Activated naive CD8-positive, alpha-beta T cell treated with anti-CD3 and anti-CD28 coated beads for 36 hours (primary cell): Measurements from ENCODE around the gene ACP5. TPM values are rescaled to one million over a fixed set of nuclear protein-coding genes. Genes with fewer than 3 reads are reported as not detected.
A peak's percentile ranks its signal among the peaks of the same experiment; 100 is the strongest.

ENCODE experiments used
- DNase-seq: peaks from one replicate; pipeline ENCODE4 v3.0.0; 2021
- H3K27ac Mint-ChIP-seq: one replicate; pipeline ENCODE4 v1.8.0; 2022; ENCODE audit warnings: mild to moderate bottlenecking, moderate library complexity, mixed read lengths
- H3K27me3 Mint-ChIP-seq: one replicate; pipeline ENCODE4 v1.8.0; 2022; ENCODE audit warnings: mild to moderate bottlenecking, mixed read lengths
- H3K36me3 Mint-ChIP-seq: one replicate; pipeline ENCODE4 v1.8.0; 2021; ENCODE audit warnings: mild to moderate bottlenecking, mixed read lengths
- H3K4me1 Mint-ChIP-seq: one replicate; pipeline ENCODE4 v1.8.0; 2021; ENCODE audit warnings: mixed read lengths
- H3K4me3 Mint-ChIP-seq: one replicate; pipeline ENCODE4 v1.8.0; 2022; ENCODE audit warnings: mild to moderate bottlenecking, moderate library complexity, mixed read lengths
- H3K9me3 Mint-ChIP-seq: one replicate; pipeline ENCODE4 v1.8.0; 2022; ENCODE audit warnings: mixed read lengths
- total RNA-seq, 2 experiments: library from RNA; stranded (reverse); gene quantifications; one replicate each; pipeline ENCODE4 v1.2.3, GENCODE V29; 2021

Gene ACP5
- total RNA-seq, 2 experiments from 2014 or later = 3.4 to 4.3 TPM

DNA sequence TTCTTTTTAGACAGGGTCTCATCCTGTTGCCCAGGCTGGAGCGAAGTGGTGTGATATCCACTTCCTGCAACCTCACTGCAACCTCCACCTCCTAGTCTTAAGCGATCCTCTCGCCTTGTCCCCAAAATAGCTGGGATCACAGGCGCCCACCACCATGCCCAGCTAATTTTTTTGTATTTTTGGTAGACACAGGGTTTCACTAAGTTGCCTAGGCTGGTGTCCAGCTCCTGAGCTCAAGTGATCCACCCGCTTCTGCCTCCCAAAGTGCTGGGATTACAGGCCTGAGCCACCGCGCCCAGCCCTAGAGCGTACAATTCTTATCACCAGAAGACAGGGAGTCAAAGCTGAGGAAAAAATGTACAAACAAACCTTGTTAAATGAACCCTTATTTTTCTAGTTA, 13.9 kb downstream of the ACP5 start:
- no peak for DNase-seq
- Mint-ChIP-seq H3K9me3 (no peaks in the 10 kb centered on the region), H3K4me1 (peaks cover 16% of the 10 kb centered on the region), H3K36me3 (peaks cover 5% of the 10 kb centered on the region), H3K27me3 (no peaks in the 10 kb centered on the region), H3K27ac (no peak overlapping the region), H3K4me3 (no peak overlapping the region)

DNA sequence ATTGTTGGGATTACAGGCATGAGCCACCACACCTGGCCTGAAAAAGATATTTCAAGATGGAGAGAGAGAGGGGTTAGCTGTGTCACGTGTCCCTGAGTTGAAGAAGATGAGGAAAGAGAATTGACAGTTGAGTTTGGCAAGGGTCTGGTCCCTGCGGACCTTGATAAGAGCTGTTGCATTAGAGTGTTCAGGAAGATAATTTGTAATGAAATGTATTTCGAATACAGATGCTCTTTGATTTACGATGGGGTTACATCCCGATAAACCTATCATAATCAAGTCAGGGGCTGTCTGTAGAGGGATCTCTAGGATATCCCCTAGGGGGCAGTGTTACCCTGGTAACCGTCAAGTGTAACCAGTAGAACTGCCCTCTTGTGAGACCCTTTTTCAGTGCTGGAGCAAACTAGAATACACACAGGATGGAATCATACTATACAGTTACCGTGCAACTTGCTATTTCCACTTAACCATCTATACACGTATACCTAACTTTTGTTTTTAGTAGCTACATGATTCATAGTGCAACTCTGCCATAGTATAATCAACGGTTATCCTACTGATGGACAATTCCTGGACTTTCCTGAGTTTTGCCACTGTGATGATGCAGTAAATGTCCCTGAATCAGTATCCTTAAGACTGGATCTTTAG, 16.9 kb downstream of the ACP5 start:
- H3K27ac Mint-ChIP-seq = peak overlapping the region; percentile 55
- H3K4me1 Mint-ChIP-seq = peaks cover 30% of the 10 kb centered on the region
- H3K36me3 Mint-ChIP-seq = peaks cover 11% of the 10 kb centered on the region
- H3K9me3 Mint-ChIP-seq = no peaks in the 10 kb centered on the region
- H3K27me3 Mint-ChIP-seq = no peaks in the 10 kb centered on the region
- DNase-seq = peak; percentile 70
- H3K4me3 Mint-ChIP-seq = peak overlapping the region; percentile 98

DNA sequence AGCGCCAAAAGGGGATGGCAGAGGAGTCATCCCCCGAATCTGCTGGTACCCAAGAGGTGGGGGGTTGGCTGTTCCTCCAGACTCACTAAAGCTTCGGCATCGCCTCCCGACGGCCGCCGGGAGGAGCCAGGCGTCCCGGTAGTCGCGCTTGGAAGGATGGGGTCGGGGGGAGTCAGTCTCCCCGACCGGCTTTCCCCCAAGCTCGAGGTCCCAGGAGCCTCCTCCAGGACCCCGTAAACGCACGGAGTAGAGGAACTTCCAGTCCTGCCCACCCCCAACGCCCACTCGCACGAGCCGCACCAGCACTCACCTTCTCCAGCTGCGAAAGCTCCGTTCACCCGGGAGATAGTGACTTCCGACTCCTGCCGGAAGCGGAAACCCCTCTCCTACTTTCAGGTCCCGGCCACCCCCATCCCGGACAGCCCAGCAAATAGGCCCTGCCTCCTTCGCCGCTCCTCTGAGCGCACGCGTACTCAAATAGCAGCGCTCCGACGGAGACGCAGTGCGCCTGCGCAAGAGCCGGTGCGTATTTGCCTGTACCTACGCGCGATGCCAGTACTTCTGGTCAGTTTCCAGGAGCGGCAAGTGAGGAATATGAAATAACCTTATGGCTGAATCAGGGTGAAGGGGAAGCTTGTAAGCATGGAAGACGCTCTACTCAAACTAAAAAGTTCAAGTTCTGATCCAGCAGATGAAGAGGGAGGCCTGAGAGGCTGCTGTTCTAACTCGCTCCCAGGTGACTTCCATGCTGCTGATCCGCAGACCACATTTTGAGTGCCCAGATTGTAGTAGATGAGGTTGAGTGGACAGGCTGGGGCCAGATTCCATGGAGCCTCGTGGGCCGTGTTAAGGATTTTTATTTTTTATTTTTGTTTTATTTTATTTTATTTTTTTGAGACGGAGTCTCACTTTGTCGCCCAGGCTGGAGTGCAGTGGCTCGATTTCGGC, 18.3 kb downstream of the ACP5 start, which contains the start of gene ELOF1:
TSS of gene ELOF1 (minus strand) at position 350 of the 948 bp plus-strand sequence. CDS start 4,883 bp downstream, outside the sequence.
- Mint-ChIP-seq H3K4me1 (peaks cover 36% of the 10 kb centered on the region), H3K36me3 (peaks cover 15% of the 10 kb centered on the region), H3K4me3 (peak within 1 kb of the TSS; percentile 98)

DNA sequence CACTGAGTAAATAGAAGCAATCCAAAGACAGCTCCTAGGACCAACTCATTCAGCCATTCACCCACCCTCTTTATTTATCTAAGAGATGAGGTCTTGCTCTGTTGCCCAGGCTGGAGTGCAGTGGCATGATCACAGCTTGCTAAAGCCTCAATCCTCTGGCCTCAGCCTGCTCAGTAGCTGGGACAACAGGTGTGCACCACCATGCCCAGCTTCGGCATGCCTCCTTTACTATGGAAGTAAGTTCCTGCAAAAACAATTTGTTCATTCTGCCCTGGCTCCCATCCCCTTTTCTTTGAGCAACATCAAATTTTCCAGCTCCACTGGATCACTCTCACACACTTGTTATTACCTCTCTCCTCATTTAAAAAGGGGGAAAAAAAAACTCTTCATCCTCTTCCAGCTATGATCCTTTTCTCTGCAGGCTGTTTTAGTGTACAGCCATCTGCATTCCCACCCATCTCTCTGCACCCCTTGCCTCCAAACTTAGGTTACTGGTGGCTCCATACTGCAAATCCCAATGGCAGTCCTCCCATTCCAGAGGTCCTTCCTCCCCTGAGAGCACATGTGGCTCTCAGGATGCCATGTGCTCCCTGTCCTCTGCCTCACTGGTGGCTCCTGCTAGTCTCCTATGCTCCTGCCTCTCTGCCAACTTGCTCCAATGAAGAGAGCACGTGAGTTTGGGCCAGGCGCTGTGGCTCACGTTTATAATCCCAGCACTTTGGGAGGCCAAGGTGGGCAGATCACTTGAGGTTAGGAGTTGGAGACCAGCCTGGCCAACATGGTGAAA, 20.6 kb downstream of the ACP5 start:
- Mint-ChIP-seq H3K27me3 (no peaks in the 10 kb centered on the region), H3K27ac (peak overlapping the region; percentile 68), H3K36me3 (peaks cover 17% of the 10 kb centered on the region), H3K4me3 (peak overlapping the region; percentile 98), H3K4me1 (peaks cover 38% of the 10 kb centered on the region), H3K9me3 (no peaks in the 10 kb centered on the region)
- no peak for DNase-seq

More for the DNA sequence above, 18.3 kb downstream of the ACP5 start, which contains the start of gene ELOF1:
- Mint-ChIP-seq H3K27ac (peak within 1 kb of the TSS; percentile 96), H3K9me3 (no peaks in the 10 kb centered on the region), H3K27me3 (no peaks in the 10 kb centered on the region)
- DNase-seq = peak; percentile 98

DNA sequence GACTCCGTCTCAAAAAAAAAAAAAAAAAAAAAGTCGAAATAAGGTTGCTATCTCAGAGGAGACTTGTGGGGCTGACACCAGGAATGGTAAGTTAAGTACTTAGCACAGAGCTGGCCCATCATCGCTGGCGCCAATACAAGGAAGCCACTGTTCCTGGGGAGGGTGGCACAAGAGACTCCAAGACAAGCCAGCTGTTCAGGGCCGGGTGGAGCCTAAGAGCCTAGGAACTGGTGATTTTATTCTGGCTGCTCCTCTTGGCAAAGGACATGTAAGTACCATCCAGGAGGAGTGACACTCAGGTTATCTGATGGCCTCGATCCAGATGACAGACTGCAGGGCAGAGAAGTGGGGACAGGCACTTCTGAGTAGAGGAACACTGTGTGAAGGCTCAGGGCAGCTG, 22.2 kb downstream of the ACP5 start:
- DNase-seq = no peak
- peaks cover 17% of the 10 kb centered on the region for H3K36me3 Mint-ChIP-seq
- H3K27me3 Mint-ChIP-seq = no peaks in the 10 kb centered on the region
- H3K27ac Mint-ChIP-seq = peak overlapping the region; percentile 27
- no peaks in the 10 kb centered on the region for H3K9me3 Mint-ChIP-seq
- peaks cover 31% of the 10 kb centered on the region for H3K4me1 Mint-ChIP-seq
- H3K4me3 Mint-ChIP-seq = no peak overlapping the region

DNA sequence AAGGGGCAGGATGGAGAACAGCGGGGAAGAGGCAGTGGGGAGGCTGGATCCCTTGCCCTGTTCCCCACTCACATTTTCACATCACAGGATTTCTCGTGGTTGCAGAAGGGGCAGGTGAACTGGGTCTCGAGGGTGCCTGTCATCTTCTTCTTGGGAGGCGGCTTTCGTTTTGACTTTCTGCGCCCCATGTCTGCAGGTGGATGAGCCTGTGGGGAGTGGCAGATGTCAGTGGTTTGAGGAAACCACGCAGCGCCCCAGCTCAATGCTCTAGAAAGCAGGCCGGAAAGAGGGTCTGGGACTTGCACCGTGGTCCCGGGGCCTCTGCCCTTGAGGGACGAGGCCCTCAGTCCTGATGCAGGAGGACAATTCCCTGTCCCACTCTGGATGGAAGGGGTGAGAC, 23.3 kb downstream of the ACP5 start:
- Mint-ChIP-seq H3K36me3 (peaks cover 17% of the 10 kb centered on the region), H3K9me3 (no peaks in the 10 kb centered on the region), H3K27ac (peak overlapping the region; percentile 6), H3K4me1 (peaks cover 26% of the 10 kb centered on the region), H3K27me3 (no peaks in the 10 kb centered on the region), H3K4me3 (no peak overlapping the region)
- DNase-seq = no peak

DNA sequence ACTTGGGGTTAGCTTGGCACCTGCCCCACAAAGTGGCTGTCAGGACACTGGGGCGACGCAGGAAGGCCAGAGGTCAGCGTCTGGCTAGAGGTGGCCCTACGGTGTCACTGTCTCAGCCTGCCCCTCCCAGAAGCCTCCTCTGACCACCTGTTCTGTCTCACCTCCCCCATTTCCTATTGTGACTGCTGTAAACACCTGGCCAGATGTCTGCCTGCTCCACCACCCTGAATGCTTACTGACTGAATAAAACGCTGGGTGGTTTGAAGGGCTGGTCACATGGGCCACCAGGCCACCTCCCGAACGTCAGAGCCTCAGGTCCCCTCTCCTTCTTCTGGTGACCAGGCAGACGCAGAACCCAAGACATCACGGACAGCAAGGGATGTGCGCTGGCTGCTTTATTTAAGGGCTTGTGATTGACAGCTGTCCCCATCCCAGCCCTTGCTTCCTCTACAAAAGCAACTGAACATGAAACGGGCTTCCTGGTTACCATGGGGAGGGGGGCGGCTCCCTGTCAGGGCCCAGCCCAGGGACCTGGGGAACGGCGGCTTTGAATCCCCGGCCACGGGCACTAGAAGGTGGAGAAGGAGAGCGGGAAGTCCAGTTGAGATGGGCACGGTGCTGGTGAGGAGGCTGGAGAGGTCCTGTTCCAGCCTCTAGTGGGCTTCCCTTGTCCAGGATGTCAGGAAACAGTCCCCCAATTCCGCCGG, 24.6 kb downstream of the ACP5 start:
- Mint-ChIP-seq H3K4me3 (no peak overlapping the region), H3K9me3 (no peaks in the 10 kb centered on the region), H3K36me3 (peaks cover 15% of the 10 kb centered on the region), H3K4me1 (peaks cover 22% of the 10 kb centered on the region), H3K27me3 (no peaks in the 10 kb centered on the region), H3K27ac (no peak overlapping the region)
- DNase-seq = no peak

DNA sequence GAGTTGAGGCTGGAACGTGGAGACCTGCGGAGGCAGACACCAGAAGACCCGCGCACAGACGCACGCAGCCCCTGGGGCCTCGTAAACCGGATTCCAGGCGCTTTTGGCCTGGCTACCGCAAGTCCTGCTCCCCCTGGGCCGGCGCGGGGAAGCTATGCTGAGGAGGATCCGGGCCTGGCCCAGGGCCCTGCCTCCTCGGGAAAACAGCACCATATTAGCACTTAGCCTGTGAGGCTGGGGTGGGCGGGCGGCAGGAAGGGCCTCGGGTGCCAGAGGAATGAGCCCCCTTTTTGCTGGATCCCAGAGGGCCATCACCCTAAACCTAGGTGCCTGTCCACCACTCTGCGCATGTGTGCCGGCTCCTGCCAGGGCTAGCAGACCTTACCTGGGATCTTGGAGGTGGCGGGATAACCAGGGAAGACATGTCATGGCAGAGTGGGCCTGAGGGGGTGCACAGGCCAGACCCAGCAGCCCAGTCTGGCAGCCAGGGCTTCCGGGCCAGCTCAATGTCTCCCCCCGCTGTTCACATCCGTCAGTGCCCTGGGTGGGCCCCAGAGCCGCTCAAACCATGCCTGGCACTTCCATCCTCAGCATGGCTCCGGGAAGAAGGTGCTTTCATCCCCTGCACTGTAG, 25.7 kb downstream of the ACP5 start:
- no peak for DNase-seq
- peaks cover 10% of the 10 kb centered on the region for H3K36me3 Mint-ChIP-seq
- H3K27me3 Mint-ChIP-seq = no peaks in the 10 kb centered on the region
- no peak overlapping the region for H3K4me3 Mint-ChIP-seq
- no peak overlapping the region for H3K27ac Mint-ChIP-seq
- no peaks in the 10 kb centered on the region for H3K9me3 Mint-ChIP-seq
- peaks cover 16% of the 10 kb centered on the region for H3K4me1 Mint-ChIP-seq

DNA sequence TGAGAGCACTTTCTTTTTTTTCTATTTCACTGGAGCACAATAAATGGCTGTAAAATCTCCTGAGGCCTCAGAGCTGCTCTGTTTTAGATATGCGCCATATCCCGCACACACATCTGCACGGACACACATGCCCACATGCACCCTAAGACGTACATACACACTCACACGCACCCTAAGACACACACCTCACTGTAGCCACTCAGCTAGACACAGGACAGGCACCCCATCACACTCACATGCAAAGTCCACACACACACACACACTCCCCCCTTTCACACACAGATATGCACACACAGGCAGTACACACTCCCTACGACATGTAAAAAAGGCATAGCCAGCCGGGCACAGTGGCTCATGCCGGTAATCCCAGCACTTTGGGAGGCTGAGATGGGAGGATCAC, 27.2 kb downstream of the ACP5 start:
- Mint-ChIP-seq H3K27ac (no peak overlapping the region), H3K4me1 (peaks cover 6% of the 10 kb centered on the region), H3K36me3 (peaks cover 4% of the 10 kb centered on the region), H3K4me3 (no peak overlapping the region), H3K9me3 (no peaks in the 10 kb centered on the region), H3K27me3 (no peaks in the 10 kb centered on the region)
- DNase-seq = no peak

DNA sequence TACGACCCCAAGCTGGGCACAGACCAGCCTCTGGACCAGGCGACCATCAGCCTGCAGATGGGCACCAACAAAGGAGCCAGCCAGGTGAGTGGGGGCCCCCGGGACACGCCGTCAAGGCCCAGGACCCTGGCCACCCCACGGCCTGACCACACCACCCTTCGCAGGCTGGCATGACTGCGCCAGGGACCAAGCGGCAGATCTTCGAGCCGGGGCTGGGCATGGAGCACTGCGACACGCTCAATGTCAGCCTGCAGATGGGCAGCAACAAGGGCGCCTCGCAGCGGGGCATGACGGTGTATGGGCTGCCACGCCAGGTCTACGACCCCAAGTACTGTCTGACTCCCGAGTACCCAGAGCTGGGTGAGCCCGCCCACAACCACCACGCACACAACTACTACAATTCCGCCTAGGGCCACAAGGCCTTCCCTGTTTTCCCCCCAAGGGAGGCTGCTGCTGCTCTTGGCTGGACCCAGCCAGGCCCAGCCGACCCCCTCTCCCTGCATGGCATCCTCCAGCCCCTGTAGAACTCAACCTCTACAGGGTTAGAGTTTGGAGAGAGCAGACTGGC, 28.0 kb downstream of the ACP5 start:
- no peaks in the 10 kb centered on the region for H3K27me3 Mint-ChIP-seq
- no peak for DNase-seq

DNA sequence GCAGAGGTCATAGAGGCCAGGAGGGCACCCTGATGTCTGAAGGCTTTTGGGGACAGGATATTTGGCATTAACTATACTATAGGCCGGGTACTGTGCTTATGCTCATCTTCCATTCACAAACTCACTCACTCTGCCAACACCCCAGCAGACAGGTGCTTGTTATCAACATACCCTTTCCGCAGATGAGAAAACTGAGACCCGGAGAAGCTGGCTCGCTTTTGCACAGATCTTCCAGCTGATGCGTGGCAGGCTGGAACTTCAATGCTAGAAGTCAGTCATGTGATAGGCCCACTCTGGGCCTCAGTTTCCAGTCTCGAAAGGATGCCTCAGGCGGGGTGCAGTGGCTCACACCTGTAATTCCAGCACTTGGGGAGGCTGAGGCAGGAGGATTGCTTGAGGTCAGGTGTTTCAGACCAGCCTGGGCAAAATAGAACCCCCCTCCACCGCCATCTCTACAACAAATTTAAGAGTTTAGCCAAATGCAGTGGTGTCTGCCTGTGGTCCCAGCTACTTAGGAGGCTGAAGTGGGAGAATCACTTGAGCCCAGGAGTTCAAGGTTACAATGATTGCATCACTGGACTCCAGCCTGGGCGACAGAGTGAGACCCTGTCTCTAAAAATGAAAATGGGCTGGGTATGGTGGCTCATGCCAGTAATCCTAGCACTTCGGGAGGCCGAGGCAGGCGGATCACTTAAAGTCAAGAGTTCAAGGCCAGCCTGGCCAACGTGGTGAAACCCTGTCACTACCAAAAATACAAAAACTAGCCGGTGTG, 29.3 kb downstream of the ACP5 start:
- Mint-ChIP-seq H3K27me3 (peaks cover 6% of the 10 kb centered on the region), H3K27ac (no peak overlapping the region), H3K36me3 (no peaks in the 10 kb centered on the region), H3K4me1 (no peaks in the 10 kb centered on the region), H3K4me3 (no peak overlapping the region), H3K9me3 (no peaks in the 10 kb centered on the region)
- DNase-seq = no peak

More for the DNA sequence above, 28.0 kb downstream of the ACP5 start:
- Mint-ChIP-seq H3K4me1 (peaks cover 5% of the 10 kb centered on the region), H3K9me3 (no peaks in the 10 kb centered on the region), H3K4me3 (no peak overlapping the region), H3K27ac (no peak overlapping the region), H3K36me3 (peaks cover 2% of the 10 kb centered on the region)

DNA sequence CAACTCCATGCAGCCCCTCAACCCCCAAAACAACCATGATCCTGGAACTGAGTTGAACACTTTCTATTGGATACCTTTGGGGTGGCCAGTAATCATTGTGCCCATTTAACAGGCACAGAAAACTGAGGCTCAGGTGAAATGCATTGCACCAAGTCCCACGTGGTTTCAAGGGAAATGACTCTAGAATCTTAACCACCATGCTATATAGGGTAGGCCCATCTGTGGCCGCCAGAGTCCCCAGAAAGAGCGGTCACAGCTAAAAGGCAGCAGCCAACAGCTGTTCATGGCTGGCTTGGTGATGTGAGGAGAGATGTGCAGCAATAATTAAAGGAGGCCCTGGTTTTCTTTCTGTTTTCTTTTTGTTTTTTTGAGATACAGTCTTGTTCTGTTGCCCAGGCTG, 36.2 kb downstream of the ACP5 start:
- Mint-ChIP-seq H3K4me1 (peaks cover 5% of the 10 kb centered on the region), H3K36me3 (no peaks in the 10 kb centered on the region), H3K4me3 (no peak overlapping the region), H3K27ac (no peak overlapping the region), H3K27me3 (peaks cover 44% of the 10 kb centered on the region), H3K9me3 (no peaks in the 10 kb centered on the region)
- DNase-seq = no peak

DNA sequence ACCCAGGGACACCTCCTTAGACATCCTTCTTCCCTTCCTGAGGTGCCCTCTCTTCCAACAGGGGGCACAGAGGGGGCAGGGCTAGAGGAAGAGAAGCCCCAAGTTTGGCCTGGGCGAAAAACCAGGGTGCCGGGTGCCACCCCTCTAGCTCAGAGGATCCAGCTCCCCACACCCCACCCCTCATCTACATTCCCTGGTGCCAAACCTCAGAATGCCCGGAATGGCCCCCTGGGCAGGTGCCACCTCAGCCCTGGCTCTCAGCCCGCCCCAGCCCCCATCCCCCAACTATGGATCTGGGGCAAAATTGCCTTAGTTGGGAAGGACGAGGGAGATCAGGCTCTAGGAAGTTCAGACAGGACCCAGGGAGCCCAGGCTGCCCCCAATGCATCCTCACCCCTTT, 36.8 kb downstream of the ACP5 start:
- no peaks in the 10 kb centered on the region for H3K9me3 Mint-ChIP-seq
- DNase-seq = no peak
- peaks cover 6% of the 10 kb centered on the region for H3K4me1 Mint-ChIP-seq
- no peak overlapping the region for H3K4me3 Mint-ChIP-seq
- H3K36me3 Mint-ChIP-seq = no peaks in the 10 kb centered on the region
- H3K27ac Mint-ChIP-seq = no peak overlapping the region
- H3K27me3 Mint-ChIP-seq = peaks cover 44% of the 10 kb centered on the region
